Progenitor cell of endocrine pancreas (in vitro differentiated cells): Measurements from ENCODE around the gene OR5V1. TPM values are rescaled to one million over a fixed set of nuclear protein-coding genes. Genes with fewer than 3 reads are reported as not detected.
"Not testable (repeated sequence)": the region's sequence is repeated elsewhere in the genome, so short reads cannot be mapped to it uniquely, and the experiment has no call there.

Experiments used
- DNase-seq: peaks from one replicate; pipeline ENCODE4 v3.0.0; 2021; ENCODE audit warnings: low spot score; ENCODE audit not compliant: unreplicated experiment
- H3K27ac Mint-ChIP-seq: 2 replicates; pipeline ENCODE4 v1.8.0; 2021; ENCODE audit warnings: mild to moderate bottlenecking, moderate library complexity, mixed read lengths
- H3K27me3 Mint-ChIP-seq: 2 replicates; pipeline ENCODE4 v1.8.0; 2021; ENCODE audit warnings: mixed read lengths
- H3K36me3 Mint-ChIP-seq: 2 replicates; pipeline ENCODE4 v1.8.0; 2022; ENCODE audit warnings: mixed read lengths; ENCODE audit not compliant: insufficient read depth
- H3K4me1 Mint-ChIP-seq: 2 replicates; pipeline ENCODE4 v1.8.0; 2021; ENCODE audit warnings: low read depth, mixed read lengths
- H3K4me3 Mint-ChIP-seq: 2 replicates; pipeline ENCODE4 v1.8.0; 2021; ENCODE audit warnings: low read depth, mild to moderate bottlenecking, moderate library complexity, mixed read lengths
- H3K9me3 Mint-ChIP-seq: 2 replicates; pipeline ENCODE4 v1.8.0; 2021; ENCODE audit warnings: low read depth, mixed read lengths
- total RNA-seq: library from RNA; stranded (reverse); gene quantifications from 2 replicates; pipeline ENCODE4 v1.2.1, GENCODE V29; 2021
- TF ChIP-seq, protein P1 (sequence below): fragments of 200-600 bp; sonication (generic); IDR thresholded peaks from one replicate; pipeline ENCODE4 v1.5.0; 2021; ENCODE audit warnings: antibody characterized with exemption, mild to moderate bottlenecking; ENCODE audit not compliant: unreplicated experiment

Gene OR5V1
- total RNA-seq, 1 donor from 2014 or later: not detected

DNA sequence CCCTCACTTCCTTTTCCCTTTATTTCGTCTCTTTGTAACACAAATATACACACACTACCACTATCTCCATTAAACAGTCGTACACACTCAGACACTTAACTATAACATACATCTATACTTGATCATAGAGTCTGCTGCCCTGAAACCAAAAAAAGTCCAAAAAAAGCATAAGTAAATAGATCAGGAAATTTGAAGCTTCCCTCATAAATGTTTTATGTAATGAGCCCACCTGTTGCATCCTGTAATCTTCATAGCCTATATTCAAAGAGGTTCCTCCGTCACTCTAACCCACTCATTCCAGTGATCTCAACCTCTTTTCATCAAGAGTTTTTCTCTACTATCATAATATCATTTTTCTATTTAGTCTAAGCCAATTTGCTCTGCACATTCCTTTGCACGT lies 19.9 kb upstream of the OR5V1 start:
- TF ChIP-seq, protein P1, sequence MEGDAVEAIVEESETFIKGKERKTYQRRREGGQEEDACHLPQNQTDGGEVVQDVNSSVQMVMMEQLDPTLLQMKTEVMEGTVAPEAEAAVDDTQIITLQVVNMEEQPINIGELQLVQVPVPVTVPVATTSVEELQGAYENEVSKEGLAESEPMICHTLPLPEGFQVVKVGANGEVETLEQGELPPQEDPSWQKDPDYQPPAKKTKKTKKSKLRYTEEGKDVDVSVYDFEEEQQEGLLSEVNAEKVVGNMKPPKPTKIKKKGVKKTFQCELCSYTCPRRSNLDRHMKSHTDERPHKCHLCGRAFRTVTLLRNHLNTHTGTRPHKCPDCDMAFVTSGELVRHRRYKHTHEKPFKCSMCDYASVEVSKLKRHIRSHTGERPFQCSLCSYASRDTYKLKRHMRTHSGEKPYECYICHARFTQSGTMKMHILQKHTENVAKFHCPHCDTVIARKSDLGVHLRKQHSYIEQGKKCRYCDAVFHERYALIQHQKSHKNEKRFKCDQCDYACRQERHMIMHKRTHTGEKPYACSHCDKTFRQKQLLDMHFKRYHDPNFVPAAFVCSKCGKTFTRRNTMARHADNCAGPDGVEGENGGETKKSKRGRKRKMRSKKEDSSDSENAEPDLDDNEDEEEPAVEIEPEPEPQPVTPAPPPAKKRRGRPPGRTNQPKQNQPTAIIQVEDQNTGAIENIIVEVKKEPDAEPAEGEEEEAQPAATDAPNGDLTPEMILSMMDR: no peak
- Mint-ChIP-seq H3K36me3 (no peaks in the 10 kb centered on the region), H3K27me3 (peaks cover 15% of the 10 kb centered on the region), H3K4me3 (no peak overlapping the region), H3K4me1 (no peaks in the 10 kb centered on the region), H3K27ac (no peak overlapping the region), H3K9me3 (no peaks in the 10 kb centered on the region)
- no peak for DNase-seq

DNA sequence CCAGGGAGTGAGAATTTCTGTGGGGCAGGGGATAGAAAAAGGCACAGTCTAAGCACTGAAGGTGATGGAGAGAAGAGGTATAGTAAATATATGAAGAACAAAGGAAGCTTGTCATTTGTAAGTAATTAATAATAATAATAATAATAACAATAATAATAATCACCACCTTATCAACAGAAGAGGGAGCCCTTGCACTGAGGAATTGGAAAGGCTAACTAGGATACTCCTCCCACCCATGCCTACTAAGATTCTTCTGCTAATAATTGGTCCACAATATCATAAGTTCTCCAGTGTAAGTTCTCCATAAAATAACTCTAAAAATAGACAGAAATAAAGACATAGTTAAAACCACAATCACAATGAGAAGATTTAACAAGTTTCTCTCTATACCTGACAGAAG lies 7.3 kb upstream of the OR5V1 start:
- Mint-ChIP-seq H3K36me3 (no peaks in the 10 kb centered on the region), H3K4me3 (no peak overlapping the region), H3K4me1 (no peaks in the 10 kb centered on the region), H3K27ac (no peak overlapping the region), H3K27me3 (no peaks in the 10 kb centered on the region), H3K9me3 (no peaks in the 10 kb centered on the region)
- TF ChIP-seq, protein P1: peak; percentile 24
- no peak for DNase-seq

DNA sequence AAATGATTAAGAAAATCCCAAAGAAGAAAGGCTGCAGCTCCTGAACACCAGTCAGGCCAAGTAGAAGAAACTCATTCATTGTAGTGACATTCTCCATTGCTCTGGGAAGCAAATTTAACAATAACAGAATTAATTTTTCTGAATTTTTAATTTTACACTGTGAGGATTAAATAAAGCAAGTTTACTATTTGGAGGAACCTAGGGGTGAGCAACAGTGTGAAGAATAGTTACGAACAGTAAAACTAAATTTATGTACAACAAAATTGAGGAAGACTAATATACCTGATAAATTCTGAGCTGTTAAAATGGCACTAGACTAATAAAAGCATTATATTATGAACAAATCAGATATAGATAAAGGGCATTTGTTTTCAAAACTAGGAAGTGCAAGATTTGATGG lies 6.5 kb upstream of the OR5V1 start, which contains the start of gene OR12D3:
Gene OR12D3, minus strand, starts transcription at position 101 of the 400 bp plus-strand sequence. Its CDS starts 4 bp downstream, at position 97.
- Mint-ChIP-seq H3K4me1 (no peaks in the 10 kb centered on the region), H3K4me3 (no peak within 1 kb of the TSS), H3K36me3 (no peaks in the 10 kb centered on the region), H3K27me3 (no peaks in the 10 kb centered on the region), H3K27ac (no peak within 1 kb of the TSS), H3K9me3 (no peaks in the 10 kb centered on the region)
- TF ChIP-seq, protein P1: no peak
- no peak for DNase-seq

DNA sequence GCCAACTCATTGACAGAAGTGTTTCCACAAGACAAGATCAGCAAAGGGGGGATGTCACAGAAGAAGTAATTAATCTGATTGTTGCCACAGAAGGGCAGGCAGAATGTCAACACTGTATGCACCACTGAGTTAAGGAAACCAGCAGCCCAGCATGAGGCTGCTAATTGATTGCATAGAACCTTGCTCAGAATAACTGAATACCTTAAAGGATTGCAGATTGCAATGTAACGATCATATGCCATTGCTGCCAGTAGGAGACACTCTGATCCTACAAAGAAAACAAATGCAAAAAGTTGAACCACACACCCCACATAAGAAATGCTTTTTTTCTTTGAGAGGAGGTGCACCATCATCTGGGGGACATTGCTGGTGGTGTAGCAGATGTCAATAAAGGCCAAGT lies 13.1 kb downstream of the OR5V1 start:
- Mint-ChIP-seq H3K27me3 (peaks cover 4% of the 10 kb centered on the region), H3K4me1 (no peaks in the 10 kb centered on the region), H3K9me3 (peaks cover 20% of the 10 kb centered on the region), H3K27ac (no peak overlapping the region), H3K36me3 (no peaks in the 10 kb centered on the region), H3K4me3 (no peak overlapping the region)
- no peak for DNase-seq
- TF ChIP-seq, protein P1: no peak

DNA sequence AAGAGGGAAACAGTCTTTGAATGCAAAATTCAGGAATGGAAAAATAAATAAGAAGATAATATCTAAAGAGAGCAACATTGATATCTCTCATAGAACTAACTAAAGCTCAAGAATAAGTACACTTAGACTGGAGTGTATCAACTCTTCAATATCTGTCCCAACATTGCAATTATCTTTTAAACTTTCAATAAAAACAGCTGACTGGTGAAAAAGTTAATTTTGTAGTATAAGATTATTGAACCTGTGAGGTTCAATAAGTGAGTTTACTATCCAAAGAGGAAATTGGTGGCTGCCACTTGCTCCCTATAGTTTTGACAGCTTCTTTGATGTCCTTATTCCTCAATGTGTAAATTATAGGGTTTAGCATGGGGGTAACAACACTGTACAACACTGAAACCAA lies 13.7 kb downstream of the OR5V1 start:
- DNase-seq: no peak

DNA sequence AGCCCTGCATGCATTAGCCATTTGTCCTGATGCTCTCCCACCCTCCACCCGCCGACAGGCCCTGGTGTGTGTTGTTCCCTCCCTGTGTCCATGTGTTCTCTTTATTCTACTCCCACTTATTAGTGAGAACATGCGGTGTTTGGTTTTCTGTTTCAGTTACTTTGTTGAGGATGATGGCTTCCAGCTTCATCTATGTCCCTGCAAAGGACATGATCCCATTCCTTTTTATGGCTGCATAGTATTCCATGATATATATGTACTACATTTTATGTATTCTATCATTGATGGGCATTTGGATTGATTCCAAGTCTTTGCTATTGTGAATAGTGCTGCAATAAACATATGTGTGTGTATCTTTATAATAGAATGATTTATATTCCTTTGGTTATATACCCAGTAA lies 19.3 kb downstream of the OR5V1 start:
- not testable (repeated sequence) for DNase-seq, H3K27me3 Mint-ChIP-seq, H3K4me3 Mint-ChIP-seq, H3K4me1 Mint-ChIP-seq, H3K36me3 Mint-ChIP-seq, H3K27ac Mint-ChIP-seq
- peaks cover 20% of the 10 kb centered on the region for H3K9me3 Mint-ChIP-seq

More for the DNA sequence above, 13.7 kb downstream of the OR5V1 start:
- no peaks in the 10 kb centered on the region for H3K36me3 Mint-ChIP-seq
- H3K27me3 Mint-ChIP-seq: peaks cover 4% of the 10 kb centered on the region
- H3K9me3 Mint-ChIP-seq: peaks cover 20% of the 10 kb centered on the region
- no peaks in the 10 kb centered on the region for H3K4me1 Mint-ChIP-seq
- H3K4me3 Mint-ChIP-seq: no peak overlapping the region
- H3K27ac Mint-ChIP-seq: no peak overlapping the region
- TF ChIP-seq, protein P1: no peak
